Keratinocyte (primary cell): ENCODE measurements around the gene N4BP3. TPM values are rescaled to one million over a fixed set of nuclear protein-coding genes. Genes with fewer than 3 reads are reported as not detected.
A peak's percentile ranks its signal among the peaks of the same experiment; 100 is the strongest.

ENCODE experiments used
- DNase-seq: peaks from one replicate; pipeline ENCODE4 v3.0.0-alpha.2; 2011; ENCODE audit warnings: low read depth, missing footprints, low spot score
- FAIRE-seq: peaks from 2 replicates; lab custom pipeline; 2011; peaks lifted over from hg19 to GRCh38; lab: Jason Lieb, UNC
- H2AFZ ChIP-seq: 2 replicates; pipeline ENCODE4 v1.6.0; 2012; ENCODE audit warnings: low read length, control low read depth, inconsistent platforms; ENCODE audit not compliant: control insufficient read depth
- H3K27ac ChIP-seq: 2 replicates; pipeline ENCODE4 v1.5.1; 2011; ENCODE audit warnings: low read length; ENCODE audit not compliant: control insufficient read depth, insufficient read depth
- H3K27me3 ChIP-seq: 3 replicates; pipeline ENCODE4 v1.6.0; 2011; ENCODE audit warnings: low read length; ENCODE audit not compliant: control insufficient read depth, insufficient read depth; ENCODE audit errors: extremely low read depth
- H3K36me3 ChIP-seq, 2 experiments: 2 replicates in 1 of 2; 3 replicates in 1 of 2; pipeline ENCODE4 v1.5.1; 2011; ENCODE audit warnings: low read length in 2 of 2, mild to moderate bottlenecking in 1 of 2; ENCODE audit not compliant: control insufficient read depth in 2 of 2, insufficient read depth in 2 of 2; ENCODE audit errors: extremely low read depth in 1 of 2
- H3K4me1 ChIP-seq: 3 replicates; pipeline ENCODE4 v1.5.1; 2011; ENCODE audit warnings: low read length; ENCODE audit not compliant: control insufficient read depth, insufficient read depth; ENCODE audit errors: extremely low read depth
- H3K4me2 ChIP-seq: 3 replicates; pipeline ENCODE4 v1.6.0; 2011; ENCODE audit warnings: low read depth, low read length; ENCODE audit not compliant: control insufficient read depth, insufficient read depth; ENCODE audit errors: extremely low read depth
- H3K4me3 ChIP-seq, 3 experiments: fragments of 200-600 bp in 1 of 3; sonication (generic) in 1 of 3; 2 replicates in 2 of 3; 3 replicates in 1 of 3; pipeline ENCODE4 v1.5.1; 2011 to 2016; ENCODE audit warnings: low read length in 3 of 3, mild to moderate bottlenecking in 3 of 3, control low read depth in 2 of 3, inconsistent platforms in 1 of 3, low read depth in 1 of 3, mixed read lengths in 1 of 3, mixed run types in 1 of 3, moderate library complexity in 1 of 3; ENCODE audit not compliant: control insufficient read depth in 2 of 3, insufficient read depth in 2 of 3; ENCODE audit errors: extremely low read depth in 1 of 3
- H3K79me2 ChIP-seq: 2 replicates; pipeline ENCODE4 v1.6.0; 2012; ENCODE audit warnings: low read length; ENCODE audit not compliant: control insufficient read depth, insufficient read depth
- H3K9ac ChIP-seq: 3 replicates; pipeline ENCODE4 v1.6.0; 2011; ENCODE audit warnings: low read length; ENCODE audit not compliant: control insufficient read depth, insufficient read depth; ENCODE audit errors: extremely low read depth
- H3K9me1 ChIP-seq: 3 replicates; pipeline ENCODE4 v1.6.0; 2011; ENCODE audit warnings: low read length; ENCODE audit not compliant: control insufficient read depth, insufficient read depth; ENCODE audit errors: extremely low read depth
- H3K9me3 ChIP-seq: 2 replicates; pipeline ENCODE4 v1.5.1; 2012; ENCODE audit warnings: low read depth, low read length; ENCODE audit not compliant: control insufficient read depth
- H4K20me1 ChIP-seq: 3 replicates; pipeline ENCODE4 v1.6.0; 2011; ENCODE audit warnings: low read length; ENCODE audit not compliant: control insufficient read depth, insufficient read depth; ENCODE audit errors: extremely low read depth
- EZH2 ChIP-seq: IDR thresholded peaks from one replicate; pipeline ENCODE4 v1.6.1; 2012; ENCODE audit warnings: inconsistent platforms, mild to moderate bottlenecking, low read length, moderate library complexity
- dilution Hi-C: fragments of 300-500 bp; cut with MboI; formaldehyde crosslinking; loops from one replicate; pipeline ENCODE4 v1.7.0; 2020; ENCODE audit warnings: low sequenced_read_pairs; ENCODE audit not compliant: extremely low pct_ligation_motif_present
- polyA plus RNA-seq, 5 experiments: library from polyadenylated mRNA; depleted of rRNA in 3 of 5; stranded (reverse) in 3 of 5; stranded (forward) in 1 of 5; unstranded in 1 of 5; fragments of >200 nt; gene quantifications; 1 replicate in 1 of 5; 2 replicates in 3 of 5; 3 replicates in 1 of 5; pipeline versions ENCODE4 v1.2.1 to v1.2.3, GENCODE V29; 2011 to 2012; ENCODE audit warnings: missing spikeins in 2 of 5, low read depth in 1 of 5, low replicate concordance in 1 of 5
- TF ChIP-seq, protein P1 (sequence below), 3 experiments: IDR thresholded peaks in 1 of 3; conservative IDR thresholded peaks in 1 of 3; optimal IDR thresholded peaks in 1 of 3; 2 replicates in 2 of 3; 3 replicates in 1 of 3; pipeline versions ENCODE3 to v1.5.1; 2011; ENCODE audit warnings: low read length in 3 of 3, mild to moderate bottlenecking in 3 of 3, moderate library complexity in 2 of 3, control low read depth in 1 of 3, inconsistent platforms in 1 of 3; ENCODE audit not compliant: insufficient read depth in 2 of 3; ENCODE audit errors: extremely low read depth in 1 of 3

The N4BP3 gene
- polyA plus RNA-seq, 1 donor (not counting 4 experiments of a cell fraction or from before 2014, with no cell fraction given), result 1.0 TPM

DNA sequence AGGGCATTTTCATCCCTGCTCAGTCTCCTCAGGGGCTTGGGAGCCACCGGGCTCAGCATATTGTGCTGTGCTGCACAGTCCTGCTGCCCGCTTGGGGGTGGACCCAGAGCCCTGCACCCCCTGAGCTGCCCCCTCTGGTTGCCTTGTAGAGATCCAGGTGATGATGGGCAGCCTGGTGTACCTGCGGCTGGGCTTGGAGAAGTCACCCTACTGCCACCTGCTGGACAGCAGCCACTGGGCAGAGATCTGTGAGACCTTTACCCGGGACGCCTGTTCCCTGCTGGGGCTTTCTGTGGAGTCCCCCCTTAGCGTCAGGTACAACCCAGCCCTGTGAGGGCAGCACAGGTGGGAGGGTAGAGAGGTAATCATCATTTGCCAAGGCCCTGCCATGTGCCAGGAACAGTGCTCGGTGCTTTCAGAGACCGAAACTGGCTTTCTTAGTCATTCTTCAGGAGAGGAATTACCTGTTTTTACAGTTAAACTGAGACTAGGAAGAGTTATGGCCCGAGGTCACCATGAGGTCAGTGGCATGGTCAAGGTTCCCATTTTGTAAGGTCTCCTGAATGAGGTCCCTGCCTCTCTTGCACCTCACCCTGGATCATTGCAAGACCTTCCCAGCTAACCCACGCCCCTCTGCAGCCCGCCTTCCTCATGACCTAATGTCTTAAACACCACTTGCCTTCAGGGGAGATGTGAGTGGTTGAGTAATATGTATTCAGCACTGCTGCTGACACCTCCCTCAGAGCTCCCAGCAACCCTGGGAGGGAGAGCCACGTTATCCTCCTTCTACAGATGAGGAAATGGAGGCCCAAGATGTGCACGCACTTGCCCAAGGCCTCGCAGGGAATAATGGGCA lies 32.9 kb downstream of the N4BP3 start:
- DNase-seq (peak; percentile 65), FAIRE-seq (peak; percentile 79)
- Histone ChIP-seq H3K27ac (peak overlapping the region; percentile 77), H2AFZ (no peak overlapping the region), H3K79me2 (peaks cover 2% of the 10 kb centered on the region), H3K4me1 (peaks cover 15% of the 10 kb centered on the region), H3K9me1 (no peaks in the 10 kb centered on the region), H3K4me2 (peak overlapping the region; percentile 47), H3K27me3 (no peaks in the 10 kb centered on the region), H3K9me3 (no peaks in the 10 kb centered on the region), H4K20me1 (peaks cover 8% of the 10 kb centered on the region), H3K9ac (peak overlapping the region; percentile 53), H3K4me3 (no peak overlapping the region), H3K36me3 (peaks cover 43 to 53% of the 10 kb centered on the region in 2 experiments)
- no peak for TF ChIP-seq EZH2
- TF ChIP-seq, protein P1, sequence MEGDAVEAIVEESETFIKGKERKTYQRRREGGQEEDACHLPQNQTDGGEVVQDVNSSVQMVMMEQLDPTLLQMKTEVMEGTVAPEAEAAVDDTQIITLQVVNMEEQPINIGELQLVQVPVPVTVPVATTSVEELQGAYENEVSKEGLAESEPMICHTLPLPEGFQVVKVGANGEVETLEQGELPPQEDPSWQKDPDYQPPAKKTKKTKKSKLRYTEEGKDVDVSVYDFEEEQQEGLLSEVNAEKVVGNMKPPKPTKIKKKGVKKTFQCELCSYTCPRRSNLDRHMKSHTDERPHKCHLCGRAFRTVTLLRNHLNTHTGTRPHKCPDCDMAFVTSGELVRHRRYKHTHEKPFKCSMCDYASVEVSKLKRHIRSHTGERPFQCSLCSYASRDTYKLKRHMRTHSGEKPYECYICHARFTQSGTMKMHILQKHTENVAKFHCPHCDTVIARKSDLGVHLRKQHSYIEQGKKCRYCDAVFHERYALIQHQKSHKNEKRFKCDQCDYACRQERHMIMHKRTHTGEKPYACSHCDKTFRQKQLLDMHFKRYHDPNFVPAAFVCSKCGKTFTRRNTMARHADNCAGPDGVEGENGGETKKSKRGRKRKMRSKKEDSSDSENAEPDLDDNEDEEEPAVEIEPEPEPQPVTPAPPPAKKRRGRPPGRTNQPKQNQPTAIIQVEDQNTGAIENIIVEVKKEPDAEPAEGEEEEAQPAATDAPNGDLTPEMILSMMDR (optimal IDR thresholded peaks at IDR 0.05 in 1 of 3, IDR thresholded peaks at IDR 0.05 in 1 of 3, conservative IDR thresholded peaks at IDR 0.05 in 1 of 3; ENCODE audit: extremely low read depth in 1 of 3, insufficient read depth in 2 of 3, low read length in 3 of 3), result peak; percentile 89 to 91 (median 90)
- dilution Hi-C loops, result no loop called here

DNA sequence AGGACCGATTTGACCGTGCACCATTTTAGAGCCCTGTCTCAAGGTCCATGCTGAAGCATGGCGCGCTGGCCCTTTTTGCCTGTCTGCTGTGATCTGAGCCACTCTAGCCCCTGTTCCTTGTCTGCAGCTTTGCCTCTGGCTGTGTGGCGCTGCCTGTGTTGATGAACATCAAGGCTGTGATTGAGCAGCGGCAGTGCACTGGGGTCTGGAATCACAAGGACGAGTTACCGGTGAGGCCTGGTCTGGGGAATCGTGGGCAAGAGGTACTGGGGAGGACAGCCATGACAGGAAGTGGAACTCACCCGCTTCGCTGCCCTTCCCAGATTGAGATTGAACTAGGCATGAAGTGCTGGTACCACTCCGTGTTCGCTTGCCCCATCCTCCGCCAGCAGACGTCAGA lies 34.1 kb downstream of the N4BP3 start:
- Histone ChIP-seq H3K9me3 (no peaks in the 10 kb centered on the region), H3K27ac (peak overlapping the region; percentile 77), H4K20me1 (peaks cover 8% of the 10 kb centered on the region), H2AFZ (no peak overlapping the region), H3K4me3 (no peak overlapping the region), H3K79me2 (peaks cover 11% of the 10 kb centered on the region), H3K9me1 (no peaks in the 10 kb centered on the region), H3K4me2 (no peak overlapping the region), H3K9ac (no peak overlapping the region), H3K36me3 (peaks cover 43 to 61% of the 10 kb centered on the region in 2 experiments), H3K4me1 (peaks cover 18% of the 10 kb centered on the region), H3K27me3 (no peaks in the 10 kb centered on the region)
- no peak for DNase-seq
- no peak for TF ChIP-seq EZH2
- TF ChIP-seq, protein P1 (optimal IDR thresholded peaks at IDR 0.05 in 1 of 3, IDR thresholded peaks at IDR 0.05 in 1 of 3, conservative IDR thresholded peaks at IDR 0.05 in 1 of 3; ENCODE audit: extremely low read depth in 1 of 3, insufficient read depth in 2 of 3, low read length in 3 of 3), result no peak
- dilution Hi-C loops, result no loop called here
- no peak for FAIRE-seq
